SJCRH30 (cell line): ENCODE data around the gene CPEB2. TPM values are rescaled to one million over a fixed set of nuclear protein-coding genes. Genes with fewer than 3 reads are reported as not detected.

Source experiments
- DNase-seq, 2 experiments: peaks; one replicate each; pipeline ENCODE4 v3.0.0-alpha.2; 2015 to 2020
- H3K27ac ChIP-seq: fragments of 250-450 bp; sonication (Bioruptor Pico); 2 replicates; pipeline ENCODE4 v1.5.1; 2020; ENCODE audit warnings: mild to moderate bottlenecking, moderate library complexity
- H3K27me3 ChIP-seq: fragments of 250-450 bp; sonication (Bioruptor Pico); 2 replicates; pipeline ENCODE4 v1.5.1; 2020; ENCODE audit warnings: mild to moderate bottlenecking, moderate library complexity
- H3K36me3 ChIP-seq: fragments of 250-450 bp; sonication (Bioruptor Pico); 2 replicates; pipeline ENCODE4 v1.5.1; 2020; ENCODE audit warnings: mild to moderate bottlenecking, moderate library complexity
- H3K4me1 ChIP-seq: fragments of 250-450 bp; sonication (Bioruptor Pico); 2 replicates; pipeline ENCODE4 v1.5.1; 2020; ENCODE audit warnings: mild to moderate bottlenecking, moderate library complexity
- H3K4me3 ChIP-seq: fragments of 250-450 bp; sonication (Bioruptor Pico); 2 replicates; pipeline ENCODE4 v1.5.1; 2020; ENCODE audit warnings: mild to moderate bottlenecking, moderate library complexity
- H3K9me3 ChIP-seq: fragments of 250-450 bp; sonication (Bioruptor Pico); replicated peaks from 2 replicates; pipeline ENCODE4 v1.5.1; 2020; ENCODE audit warnings: mild to moderate bottlenecking, moderate library complexity
- total RNA-seq: library from RNA; depleted of rRNA; stranded (reverse); fragments of >200 nt; shearing (Covaris generic); gene quantifications from 2 replicates; pipeline ENCODE4 v1.2.3, GENCODE V29; 2014

CPEB2 gene
- total RNA-seq, 1 experiment from 2014 or later = 0.73 TPM

GRCh38 chr4:15100994-15101695 is 98.9 kb downstream of the CPEB2 start:
- H3K27ac ChIP-seq = no peak overlapping the region
- no peak for DNase-seq
- no peaks in the 10 kb centered on the region for H3K4me1 ChIP-seq
- no peak overlapping the region for H3K4me3 ChIP-seq
- peaks cover 6% of the 10 kb centered on the region; the same call in 1 of the 2 replicates for H3K27me3 ChIP-seq
- no peaks in the 10 kb centered on the region for H3K36me3 ChIP-seq
- no peaks in the 10 kb centered on the region for H3K9me3 ChIP-seq

GRCh38 chr4:15104825-15105224 is 102.5 kb downstream of the CPEB2 start:
- no peaks in the 10 kb centered on the region for H3K9me3 ChIP-seq
- H3K36me3 ChIP-seq = no peaks in the 10 kb centered on the region
- H3K27me3 ChIP-seq = no peaks in the 10 kb centered on the region
- H3K4me1 ChIP-seq = no peaks in the 10 kb centered on the region
- DNase-seq = peak in 1 of 2 experiments; percentile 42
- no peak overlapping the region for H3K4me3 ChIP-seq
- H3K27ac ChIP-seq = no peak overlapping the region

- Histone ChIP-seq H3K27ac (no peak overlapping the region), H3K4me3 (no peak overlapping the region), H3K27me3 (no peaks in the 10 kb centered on the region), H3K9me3 (no peaks in the 10 kb centered on the region), H3K4me1 (no peaks in the 10 kb centered on the region), H3K36me3 (no peaks in the 10 kb centered on the region)
- DNase-seq = peak in 1 of 2 experiments; percentile 6
Observed at GRCh38 chr4:15106399-15106798, 104.1 kb downstream of the CPEB2 start.

- no peaks in the 10 kb centered on the region for H3K9me3 ChIP-seq
- H3K36me3 ChIP-seq = no peaks in the 10 kb centered on the region
- H3K4me3 ChIP-seq = no peak overlapping the region
- no peak overlapping the region for H3K27ac ChIP-seq
- DNase-seq = no peak
- H3K4me1 ChIP-seq = no peaks in the 10 kb centered on the region
- H3K27me3 ChIP-seq = no peaks in the 10 kb centered on the region
Observed at GRCh38 chr4:15109600-15109999, 107.3 kb downstream of the CPEB2 start.

GRCh38 chr4:15110120-15110571 is 107.9 kb downstream of the CPEB2 start:
- Histone ChIP-seq H3K27ac (no peak overlapping the region), H3K27me3 (no peaks in the 10 kb centered on the region), H3K4me1 (no peaks in the 10 kb centered on the region), H3K36me3 (no peaks in the 10 kb centered on the region), H3K9me3 (no peaks in the 10 kb centered on the region), H3K4me3 (no peak overlapping the region)
- no peak for DNase-seq

- Histone ChIP-seq H3K36me3 (no peaks in the 10 kb centered on the region), H3K4me3 (no peak overlapping the region), H3K9me3 (no peaks in the 10 kb centered on the region), H3K27me3 (no peaks in the 10 kb centered on the region), H3K4me1 (no peaks in the 10 kb centered on the region), H3K27ac (no peak overlapping the region)
- no peak for DNase-seq
Observed at GRCh38 chr4:15116509-15117079, 114.3 kb downstream of the CPEB2 start.

GRCh38 chr4:15117270-15117946 is 115.1 kb downstream of the CPEB2 start:
- H3K9me3 ChIP-seq = no peaks in the 10 kb centered on the region
- no peaks in the 10 kb centered on the region for H3K27me3 ChIP-seq
- H3K4me1 ChIP-seq = no peaks in the 10 kb centered on the region
- no peaks in the 10 kb centered on the region for H3K36me3 ChIP-seq
- no peak overlapping the region for H3K27ac ChIP-seq
- DNase-seq = no peak
- no peak overlapping the region for H3K4me3 ChIP-seq

GRCh38 chr4:15118292-15118691 is 116.0 kb downstream of the CPEB2 start:
- Histone ChIP-seq H3K9me3 (no peaks in the 10 kb centered on the region), H3K36me3 (no peaks in the 10 kb centered on the region), H3K4me3 (no peak overlapping the region), H3K27ac (no peak overlapping the region), H3K27me3 (no peaks in the 10 kb centered on the region), H3K4me1 (no peaks in the 10 kb centered on the region)
- DNase-seq = no peak
